Endothelial cell of umbilical vein (primary cell): ENCODE results near the gene KRTAP5-6.

Experiments used
- POLR2AphosphoS5 ChIP-seq: IDR thresholded peaks from 2 replicates; pipeline ENCODE4 v1.6.1; 2012; ENCODE audit warnings: low read depth, mild to moderate bottlenecking, control low read depth, low read length, moderate library complexity; ENCODE audit not compliant: insufficient read depth
- TF ChIP-seq, protein P1 (sequence below), 2 donors: IDR thresholded peaks; 1 replicate in 1 of 2; 2 replicates in 1 of 2; pipeline ENCODE4 v1.5.1; 2011; ENCODE audit warnings: low read length in 2 of 2, mild to moderate bottlenecking in 2 of 2, moderate library complexity in 2 of 2, control low read depth in 1 of 2, inconsistent platforms in 1 of 2, low read depth in 1 of 2; ENCODE audit not compliant: insufficient read depth in 1 of 2; ENCODE audit errors: extremely low read depth in 1 of 2

DNA sequence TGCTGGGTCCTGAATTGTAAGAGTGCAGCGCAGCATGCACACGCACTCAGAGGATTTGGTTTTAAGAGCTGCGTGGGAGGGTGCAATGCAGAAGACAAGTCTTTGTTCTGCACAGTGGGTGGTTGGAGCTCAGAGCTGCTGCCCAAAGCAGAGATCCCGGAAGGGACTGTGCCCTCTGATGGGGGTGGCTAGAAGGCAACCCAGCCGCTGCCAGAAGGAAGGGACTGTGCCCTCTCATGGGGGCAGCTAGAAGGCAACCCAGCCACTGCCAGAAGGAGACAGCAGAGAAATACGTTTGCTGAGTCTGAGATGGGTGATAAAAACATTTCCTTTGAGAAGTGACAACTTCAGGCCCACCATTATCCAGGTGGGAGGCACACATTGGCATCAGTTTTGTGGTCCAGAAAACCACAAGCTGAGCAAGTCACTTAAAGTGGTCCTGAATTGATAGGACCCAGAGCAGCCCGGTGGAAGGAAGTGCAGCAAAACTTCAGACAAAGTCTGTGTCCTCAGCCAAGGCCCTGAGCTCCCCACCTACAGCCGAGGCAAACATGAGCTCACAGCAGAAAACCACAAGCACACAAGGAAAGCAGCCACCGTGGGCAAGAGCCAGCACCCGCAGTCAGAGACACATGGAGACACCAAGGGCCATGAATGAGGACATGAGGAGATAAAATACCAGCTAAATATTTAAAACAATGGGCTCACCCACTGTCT, 4.3 kb downstream of the KRTAP5-6 start:
- TF ChIP-seq, protein P1, sequence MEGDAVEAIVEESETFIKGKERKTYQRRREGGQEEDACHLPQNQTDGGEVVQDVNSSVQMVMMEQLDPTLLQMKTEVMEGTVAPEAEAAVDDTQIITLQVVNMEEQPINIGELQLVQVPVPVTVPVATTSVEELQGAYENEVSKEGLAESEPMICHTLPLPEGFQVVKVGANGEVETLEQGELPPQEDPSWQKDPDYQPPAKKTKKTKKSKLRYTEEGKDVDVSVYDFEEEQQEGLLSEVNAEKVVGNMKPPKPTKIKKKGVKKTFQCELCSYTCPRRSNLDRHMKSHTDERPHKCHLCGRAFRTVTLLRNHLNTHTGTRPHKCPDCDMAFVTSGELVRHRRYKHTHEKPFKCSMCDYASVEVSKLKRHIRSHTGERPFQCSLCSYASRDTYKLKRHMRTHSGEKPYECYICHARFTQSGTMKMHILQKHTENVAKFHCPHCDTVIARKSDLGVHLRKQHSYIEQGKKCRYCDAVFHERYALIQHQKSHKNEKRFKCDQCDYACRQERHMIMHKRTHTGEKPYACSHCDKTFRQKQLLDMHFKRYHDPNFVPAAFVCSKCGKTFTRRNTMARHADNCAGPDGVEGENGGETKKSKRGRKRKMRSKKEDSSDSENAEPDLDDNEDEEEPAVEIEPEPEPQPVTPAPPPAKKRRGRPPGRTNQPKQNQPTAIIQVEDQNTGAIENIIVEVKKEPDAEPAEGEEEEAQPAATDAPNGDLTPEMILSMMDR (IDR thresholded peaks at IDR 0.05; ENCODE audit: extremely low read depth in 1 of 2, insufficient read depth in 1 of 2, low read depth in 1 of 2, low read length in 2 of 2) = no peak
- TF ChIP-seq POLR2AphosphoS5 = no peak
